ENCODE measurements around the gene GRIN3B.
"Not testable (repeated sequence)": the region's sequence is repeated elsewhere in the genome, so short reads cannot be mapped to it uniquely, and the experiment has no call there.

The GRIN3B gene

GRCh38 chr19:956766-957440 lies 43.3 kb upstream of the GRIN3B start:
- TF ChIP-seq FOXP2 (optimal IDR thresholded peaks at IDR 0.05; ENCODE audit: control extremely low read depth, extremely low read length, insufficient read depth) = no peak
- TF ChIP-seq POLR2AphosphoS5 (IDR thresholded peaks at IDR 0.05; ENCODE audit: borderline replicate concordance, low read depth, low read length) = no peak
- TF ChIP-seq EZH2 (IDR thresholded peaks at IDR 0.05) = no peak
- Histone ChIP-seq H3K4me3 (no peak overlapping the region), H3K27ac (no peak overlapping the region), H3K9me3 (ENCODE audit: low read depth, low read length) (no peaks in the 10 kb centered on the region), H3K36me3 (ENCODE audit: insufficient read depth, low read length) (no peaks in the 10 kb centered on the region), H3K9ac (ENCODE audit: insufficient read length) (no peak overlapping the region)
- DNase-seq (ENCODE audit: low read depth, low spot score) = no peak

- not testable (repeated sequence) for H3K36me3 ChIP-seq (ENCODE audit: insufficient read depth, low read length); H3K9ac ChIP-seq (ENCODE audit: insufficient read length); DNase-seq (ENCODE audit: low read depth, low spot score); H3K27ac ChIP-seq; H3K9me3 ChIP-seq (ENCODE audit: low read depth, low read length); H3K4me3 ChIP-seq
Observed at GRCh38 chr19:957578-957977, 42.6 kb upstream of the GRIN3B start.

GRCh38 chr19:958967-959855 lies 41.0 kb upstream of the GRIN3B start:
- TF ChIP-seq EZH2 (IDR thresholded peaks at IDR 0.05) = no peak
- TF ChIP-seq FOXP2 (optimal IDR thresholded peaks at IDR 0.05; ENCODE audit: control extremely low read depth, extremely low read length, insufficient read depth) = no peak
- TF ChIP-seq POLR2AphosphoS5 (IDR thresholded peaks at IDR 0.05; ENCODE audit: borderline replicate concordance, low read depth, low read length) = no peak
- Histone ChIP-seq H3K27ac (no peak overlapping the region), H3K9ac (ENCODE audit: insufficient read length) (no peak overlapping the region)

GRCh38 chr19:960020-960419 lies 40.2 kb upstream of the GRIN3B start:
- H3K36me3 ChIP-seq (ENCODE audit: insufficient read depth, low read length) = peaks cover 4% of the 10 kb centered on the region
- no peak overlapping the region for H3K9ac ChIP-seq (ENCODE audit: insufficient read length)
- H3K27ac ChIP-seq = no peak overlapping the region
- no peaks in the 10 kb centered on the region for H3K9me3 ChIP-seq (ENCODE audit: low read depth, low read length)
- DNase-seq (ENCODE audit: low read depth, low spot score) = no peak
- no peak overlapping the region for H3K4me3 ChIP-seq
- TF ChIP-seq FOXP2 (optimal IDR thresholded peaks at IDR 0.05; ENCODE audit: control extremely low read depth, extremely low read length, insufficient read depth) (no peak), POLR2AphosphoS5 (IDR thresholded peaks at IDR 0.05; ENCODE audit: borderline replicate concordance, low read depth, low read length) (no peak), EZH2 (IDR thresholded peaks at IDR 0.05) (no peak)

More at GRCh38 chr19:958967-959855, 41.0 kb upstream of the GRIN3B start:
- Histone ChIP-seq H3K9me3 (ENCODE audit: low read depth, low read length) (no peaks in the 10 kb centered on the region), H3K4me3 (no peak overlapping the region), H3K36me3 (ENCODE audit: insufficient read depth, low read length) (no peaks in the 10 kb centered on the region; the same call in 1 of the 2 replicates)
- no peak for DNase-seq (ENCODE audit: low read depth, low spot score)

GRCh38 chr19:960601-960938 lies 39.6 kb upstream of the GRIN3B start:
- Histone ChIP-seq H3K9ac (ENCODE audit: insufficient read length) (no peak overlapping the region), H3K27ac (no peak overlapping the region), H3K36me3 (ENCODE audit: insufficient read depth, low read length) (peaks cover 10% of the 10 kb centered on the region), H3K9me3 (ENCODE audit: low read depth, low read length) (no peaks in the 10 kb centered on the region), H3K4me3 (no peak overlapping the region)
- TF ChIP-seq POLR2AphosphoS5 (IDR thresholded peaks at IDR 0.05; ENCODE audit: borderline replicate concordance, low read depth, low read length) (no peak), FOXP2 (optimal IDR thresholded peaks at IDR 0.05; ENCODE audit: control extremely low read depth, extremely low read length, insufficient read depth) (no peak), EZH2 (IDR thresholded peaks at IDR 0.05) (no peak)
- no peak for DNase-seq (ENCODE audit: low read depth, low spot score)

- H3K4me3 ChIP-seq = no peak overlapping the region
- peaks cover 14% of the 10 kb centered on the region for H3K36me3 ChIP-seq (ENCODE audit: insufficient read depth, low read length)
- no peak overlapping the region for H3K27ac ChIP-seq
- no peak overlapping the region for H3K9ac ChIP-seq (ENCODE audit: insufficient read length)
- TF ChIP-seq FOXP2 (optimal IDR thresholded peaks at IDR 0.05; ENCODE audit: control extremely low read depth, extremely low read length, insufficient read depth) (no peak), EZH2 (IDR thresholded peaks at IDR 0.05) (no peak)
- no peaks in the 10 kb centered on the region for H3K9me3 ChIP-seq (ENCODE audit: low read depth, low read length)
- DNase-seq (ENCODE audit: low read depth, low spot score) = no peak
Observed at GRCh38 chr19:961866-962620, 38.2 kb upstream of the GRIN3B start.

- Histone ChIP-seq H3K27ac (no peak overlapping the region), H3K9ac (ENCODE audit: insufficient read length) (no peak overlapping the region)
- TF ChIP-seq EZH2 (IDR thresholded peaks at IDR 0.05) = no peak
- no peak for TF ChIP-seq FOXP2 (optimal IDR thresholded peaks at IDR 0.05; ENCODE audit: control extremely low read depth, extremely low read length, insufficient read depth)
- no peak for TF ChIP-seq POLR2AphosphoS5 (IDR thresholded peaks at IDR 0.05; ENCODE audit: borderline replicate concordance, low read depth, low read length)
Observed at GRCh38 chr19:962683-963400, 37.4 kb upstream of the GRIN3B start.

GRCh38 chr19:963486-963951 lies 36.7 kb upstream of the GRIN3B start:
- Histone ChIP-seq H3K27ac (no peak overlapping the region), H3K9ac (ENCODE audit: insufficient read length) (no peak overlapping the region), H3K36me3 (ENCODE audit: insufficient read depth, low read length) (peaks cover 17% of the 10 kb centered on the region), H3K4me3 (no peak overlapping the region), H3K9me3 (ENCODE audit: low read depth, low read length) (no peaks in the 10 kb centered on the region)
- TF ChIP-seq POLR2AphosphoS5 (IDR thresholded peaks at IDR 0.05; ENCODE audit: borderline replicate concordance, low read depth, low read length) (no peak), EZH2 (IDR thresholded peaks at IDR 0.05) (no peak), FOXP2 (optimal IDR thresholded peaks at IDR 0.05; ENCODE audit: control extremely low read depth, extremely low read length, insufficient read depth) (no peak)
- DNase-seq (ENCODE audit: low read depth, low spot score) = no peak

More at GRCh38 chr19:962683-963400, 37.4 kb upstream of the GRIN3B start:
- no peaks in the 10 kb centered on the region for H3K9me3 ChIP-seq (ENCODE audit: low read depth, low read length)
- peaks cover 14% of the 10 kb centered on the region for H3K36me3 ChIP-seq (ENCODE audit: insufficient read depth, low read length)
- no peak overlapping the region for H3K4me3 ChIP-seq
- no peak for DNase-seq (ENCODE audit: low read depth, low spot score)

Measured in SK-N-MC (cell line).